HG03432 (cell line): ENCODE data around the gene PPP1R14D.
"Not testable (repeated sequence)": the region's sequence is repeated elsewhere in the genome, so short reads cannot be mapped to it uniquely, and the experiment has no call there.

ENCODE experiments used
- ATAC-seq: cut with Tn5 transposase; IDR thresholded peaks from one replicate; pipeline ENCODE4 v1.9.1; 2021; ENCODE audit warnings: mild to moderate bottlenecking, moderate library complexity; ENCODE audit not compliant: unreplicated experiment

PPP1R14D gene, protein sequence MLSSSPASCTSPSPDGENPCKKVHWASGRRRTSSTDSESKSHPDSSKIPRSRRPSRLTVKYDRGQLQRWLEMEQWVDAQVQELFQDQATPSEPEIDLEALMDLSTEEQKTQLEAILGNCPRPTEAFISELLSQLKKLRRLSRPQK

DNA sequence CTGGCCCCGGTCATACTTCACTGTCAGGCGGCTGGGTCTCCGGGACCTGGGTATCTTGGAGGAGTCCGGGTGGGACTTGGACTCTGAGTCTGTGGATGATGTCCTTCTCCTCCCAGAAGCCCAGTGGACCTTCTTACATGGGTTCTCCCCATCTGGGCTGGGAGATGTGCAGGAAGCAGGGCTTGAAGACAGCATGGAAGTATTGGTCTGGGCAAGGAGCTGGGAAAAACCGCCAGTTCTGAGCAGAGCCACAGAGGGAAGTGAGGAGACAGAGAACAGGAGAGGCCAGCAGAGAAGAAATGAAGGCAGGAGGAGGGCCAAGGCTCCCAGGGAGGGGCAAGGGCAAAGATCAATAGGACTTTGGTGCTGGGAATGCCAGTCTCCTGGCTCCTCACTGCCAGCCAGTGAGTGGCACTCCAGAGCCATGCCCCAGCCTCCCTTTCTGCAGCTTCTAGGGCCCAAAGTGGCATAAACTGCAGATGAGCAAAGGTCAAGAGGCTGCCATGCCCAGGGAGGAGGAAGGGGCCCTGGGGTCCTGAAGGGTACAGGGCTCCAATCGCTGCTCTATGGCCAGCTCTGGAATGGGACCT is at the start of gene PPP1R14D:
TSS of gene PPP1R14D (minus strand) at position 262 of the 590 bp plus-strand sequence. CDS start at position 195, 67 bp downstream.
- no peak for ATAC-seq

DNA sequence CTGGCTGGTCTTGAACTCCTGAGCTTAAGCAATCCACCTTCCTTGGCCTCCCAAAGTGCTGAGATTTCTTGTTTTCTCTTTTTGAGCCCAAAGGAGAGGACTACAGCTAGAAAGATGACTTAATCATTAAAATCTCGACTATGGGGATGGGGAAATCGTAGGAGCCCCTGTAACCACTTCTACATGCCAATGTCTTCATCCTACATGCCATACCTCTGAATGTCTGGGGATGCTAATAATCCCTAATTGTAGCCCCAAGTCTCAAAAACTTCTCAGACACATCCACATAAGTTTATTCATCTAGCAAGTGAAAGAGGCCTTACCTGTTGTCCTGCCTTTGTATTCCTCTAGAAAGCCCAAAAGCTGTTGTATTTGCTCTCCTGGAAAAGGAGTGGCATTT is 49.2 kb upstream of the PPP1R14D start:
- no peak for ATAC-seq

DNA sequence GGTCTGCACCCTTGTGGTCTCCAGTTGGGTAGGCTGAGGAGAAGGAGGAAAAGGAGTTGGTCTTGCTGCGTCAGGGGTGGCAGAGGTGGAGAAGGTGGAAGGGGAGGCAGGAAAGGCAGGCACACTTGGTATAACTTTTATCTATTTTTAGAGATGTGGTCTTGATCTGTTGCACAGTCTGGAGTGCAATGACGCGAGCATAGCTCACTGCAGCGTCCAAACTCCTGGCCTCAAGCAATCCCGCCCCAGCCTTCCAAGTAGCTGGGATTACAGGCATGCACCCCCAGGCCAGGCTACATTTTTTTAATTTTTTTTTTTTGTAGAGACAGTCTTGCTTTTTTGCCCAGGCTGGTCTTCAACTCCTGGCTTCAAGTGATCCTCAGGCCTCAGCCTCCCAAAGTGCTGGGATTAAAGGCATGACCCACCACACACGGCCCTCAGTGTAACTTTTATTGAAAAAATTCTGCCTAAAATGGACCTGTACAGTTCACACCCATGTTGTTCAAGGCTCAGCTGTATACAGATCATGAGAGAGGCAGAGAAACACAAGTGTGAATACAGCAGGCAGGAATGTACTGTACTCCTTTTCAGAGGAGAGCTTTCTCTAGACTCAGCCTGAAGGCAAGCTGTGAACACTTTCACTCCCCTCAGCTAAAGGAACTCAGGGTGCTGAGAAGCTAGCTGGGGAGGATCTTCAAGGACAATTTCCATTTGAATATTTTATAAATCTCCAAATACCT is 47.7 kb upstream of the PPP1R14D start:
- ATAC-seq = no peak

DNA sequence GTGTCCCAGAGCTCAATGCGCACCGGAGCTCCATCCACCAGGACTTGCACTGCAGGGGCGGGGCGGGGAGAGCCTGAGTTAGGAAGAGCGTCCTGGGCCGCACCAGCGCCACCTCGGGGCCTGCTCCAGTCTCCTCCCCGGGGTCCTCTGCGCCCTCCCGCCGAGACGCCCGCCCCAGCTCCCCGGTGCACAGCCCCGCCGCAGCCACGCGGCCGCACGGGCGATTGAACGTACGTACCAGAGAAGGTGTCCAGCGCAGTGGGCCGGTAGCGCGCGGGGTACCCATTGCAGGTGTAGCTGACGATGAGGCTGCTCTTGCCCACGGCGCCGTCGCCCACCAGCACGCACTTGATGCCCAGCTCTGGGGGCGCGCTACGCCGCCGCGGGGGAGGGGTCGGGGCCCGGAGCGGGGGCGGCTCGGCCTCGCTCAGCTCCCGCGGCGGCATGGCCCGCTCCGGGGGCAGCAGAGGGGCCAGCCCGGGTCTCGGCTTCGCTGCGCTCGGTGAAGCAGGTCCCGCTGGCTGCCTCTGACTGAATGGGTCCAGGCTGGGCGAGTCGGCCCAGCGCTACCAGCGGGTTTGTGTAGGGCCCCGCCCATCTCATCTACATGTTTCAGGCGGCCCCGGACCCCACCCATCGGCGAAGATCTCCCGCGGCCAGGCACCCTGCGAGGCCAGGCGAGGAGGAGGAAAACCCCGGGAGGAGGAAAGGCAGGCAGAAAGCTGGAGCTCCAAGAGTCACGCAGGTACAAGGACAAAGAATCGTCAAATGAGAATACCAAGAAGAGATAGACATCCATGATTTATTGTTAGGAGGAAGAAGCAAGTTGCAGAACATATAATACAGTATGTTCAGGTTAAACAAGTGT is 45.4 kb upstream of the PPP1R14D start, which contains the start of gene RHOV:
TSS of gene RHOV (minus strand) at position 541 of the 868 bp plus-strand sequence. CDS start at position 446, 95 bp downstream.
- ATAC-seq = peak; percentile 73

DNA sequence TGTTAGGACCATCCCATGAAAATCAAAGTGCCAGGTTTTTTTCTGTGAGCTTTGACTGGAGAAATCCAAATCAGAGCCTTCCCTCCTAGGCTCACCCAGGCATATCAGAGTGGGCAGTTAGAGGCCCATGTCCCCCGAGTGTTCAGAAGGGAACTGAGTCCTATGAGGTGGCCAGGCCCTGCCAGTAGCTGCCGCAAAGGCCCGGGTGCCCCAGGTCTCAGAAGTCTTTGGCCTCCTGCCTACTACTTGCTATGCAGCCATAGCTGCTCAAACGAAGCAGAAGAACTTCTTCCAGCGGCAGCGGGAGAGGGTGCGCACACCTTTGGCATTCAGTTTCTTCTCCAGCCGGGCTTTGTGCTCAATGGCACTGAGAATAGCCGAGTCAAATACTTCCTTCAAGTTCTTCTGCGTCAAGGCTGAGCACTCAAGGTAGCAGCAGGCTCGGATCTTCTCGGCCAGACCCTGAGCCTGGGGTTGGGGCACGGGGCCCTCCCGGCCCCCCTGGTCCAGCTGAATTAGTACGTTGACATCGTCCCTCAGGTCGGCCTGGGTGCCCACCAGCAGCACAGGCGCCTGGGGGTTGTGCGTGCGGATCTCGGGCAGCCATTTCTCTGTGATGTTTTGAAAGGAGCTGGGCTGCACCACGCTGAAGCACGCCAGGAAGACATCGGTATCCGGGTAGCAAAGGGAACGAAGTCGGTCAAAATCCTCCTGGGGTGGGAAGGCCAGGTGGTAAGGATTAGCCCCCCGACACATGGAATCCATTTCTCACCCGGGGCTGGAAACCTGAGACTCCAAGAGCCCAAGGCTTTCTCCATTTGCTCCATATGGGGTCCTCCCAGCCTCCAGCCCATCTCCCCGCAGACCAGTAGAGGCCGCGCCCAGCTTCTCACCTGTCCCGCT is 44.5 kb upstream of the PPP1R14D start:
- no peak for ATAC-seq

DNA sequence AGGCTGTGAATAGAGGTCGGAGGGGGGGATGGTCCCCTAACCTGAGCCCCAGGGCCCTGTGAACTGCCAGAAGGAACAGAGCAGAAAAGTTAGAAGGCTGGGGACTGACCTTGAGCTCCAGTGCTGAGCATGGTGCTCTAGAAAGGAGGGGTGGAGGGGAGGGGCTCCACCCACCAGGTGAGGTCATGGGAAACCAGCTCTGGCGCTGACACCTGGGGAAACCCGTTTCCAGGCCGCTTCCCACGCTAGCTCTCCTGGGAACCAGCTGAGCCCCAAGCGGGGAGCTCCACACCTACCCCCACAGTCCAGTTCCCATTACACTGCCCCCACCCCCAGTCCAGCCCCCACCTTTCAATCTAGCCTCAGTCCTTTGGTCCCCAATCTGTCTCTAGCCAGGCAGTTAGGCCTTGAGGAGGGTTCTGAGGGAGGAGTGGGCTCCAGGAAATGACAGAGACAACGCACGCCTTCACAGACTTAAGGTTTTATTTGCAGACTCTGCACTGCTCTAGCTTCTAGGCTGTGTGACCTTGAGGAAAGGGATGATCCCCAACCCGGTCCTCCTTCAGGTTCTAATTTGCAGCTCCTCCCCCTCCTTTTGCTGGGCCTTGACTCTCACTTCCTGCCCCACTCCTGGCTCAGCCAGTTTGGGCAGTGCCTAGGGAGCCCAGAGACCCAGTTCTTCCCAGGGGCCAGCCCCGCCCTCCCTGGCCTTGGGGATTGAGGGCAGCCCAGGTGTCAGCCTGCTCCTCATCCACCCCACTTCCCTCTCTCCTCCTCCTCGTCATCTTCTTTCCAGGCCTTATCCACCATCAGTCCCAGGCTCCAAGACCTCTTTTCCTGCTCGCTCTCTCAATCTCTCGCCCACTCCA is 43.5 kb upstream of the PPP1R14D start:
- peak; percentile 34 for ATAC-seq

DNA sequence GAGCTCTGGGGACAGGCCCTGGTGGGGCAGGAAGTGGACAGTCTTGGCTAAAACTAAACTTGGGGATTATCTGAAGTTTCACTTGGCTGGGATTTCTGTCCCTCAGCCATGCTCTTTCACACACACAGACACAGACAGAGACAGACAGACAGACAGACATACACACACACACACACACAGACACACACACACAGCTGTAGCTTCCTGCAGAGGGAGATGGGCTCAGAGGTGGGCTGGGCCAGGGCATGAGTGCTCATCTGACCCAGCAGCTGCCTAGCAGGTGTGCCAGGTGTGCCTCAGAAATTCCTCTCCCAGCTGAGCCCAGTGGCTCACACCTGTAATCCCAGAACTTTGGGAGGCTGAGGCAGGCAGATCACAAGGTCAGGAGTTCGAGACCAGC is 42.2 kb upstream of the PPP1R14D start:
- no peak for ATAC-seq

DNA sequence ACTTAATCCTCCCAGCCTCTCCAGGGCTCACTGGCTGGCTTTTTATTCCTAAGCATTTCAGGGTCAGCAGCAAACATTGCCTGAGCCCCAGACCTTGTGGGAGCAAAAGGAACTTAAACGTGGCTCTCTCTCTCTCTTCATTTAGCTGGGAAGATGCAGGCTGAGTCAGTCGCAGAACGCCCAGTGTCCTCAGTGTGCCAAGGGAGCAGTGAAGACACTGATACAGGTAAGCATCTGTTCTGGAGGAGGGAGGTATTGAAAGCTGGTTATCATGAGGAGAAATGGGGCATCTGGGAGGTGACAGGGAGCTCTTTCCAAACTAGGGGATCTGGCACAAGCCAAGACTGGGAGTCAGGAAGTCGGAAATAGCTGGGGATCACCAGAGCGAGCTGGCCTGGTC is 41.2 kb upstream of the PPP1R14D start:
- ATAC-seq = no peak

DNA sequence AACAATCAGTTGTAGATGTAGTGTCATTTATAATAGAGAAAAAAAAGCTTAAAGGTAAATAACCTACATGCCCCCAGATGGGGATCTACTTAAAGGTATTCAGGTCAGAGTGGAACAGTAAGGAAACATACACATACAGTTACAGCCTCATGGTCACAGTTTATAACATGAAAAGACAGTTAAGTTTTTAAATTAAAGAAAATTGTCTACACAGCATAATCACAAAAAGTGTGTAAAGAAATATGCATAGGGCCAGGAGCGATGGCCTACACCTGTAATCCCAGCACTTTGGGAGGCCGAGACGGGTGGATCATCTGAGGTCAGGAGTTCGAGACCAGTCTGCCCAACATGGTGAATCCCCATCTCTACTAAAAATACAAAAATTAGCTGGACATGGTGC is 38.7 kb upstream of the PPP1R14D start:
- no peak for ATAC-seq

DNA sequence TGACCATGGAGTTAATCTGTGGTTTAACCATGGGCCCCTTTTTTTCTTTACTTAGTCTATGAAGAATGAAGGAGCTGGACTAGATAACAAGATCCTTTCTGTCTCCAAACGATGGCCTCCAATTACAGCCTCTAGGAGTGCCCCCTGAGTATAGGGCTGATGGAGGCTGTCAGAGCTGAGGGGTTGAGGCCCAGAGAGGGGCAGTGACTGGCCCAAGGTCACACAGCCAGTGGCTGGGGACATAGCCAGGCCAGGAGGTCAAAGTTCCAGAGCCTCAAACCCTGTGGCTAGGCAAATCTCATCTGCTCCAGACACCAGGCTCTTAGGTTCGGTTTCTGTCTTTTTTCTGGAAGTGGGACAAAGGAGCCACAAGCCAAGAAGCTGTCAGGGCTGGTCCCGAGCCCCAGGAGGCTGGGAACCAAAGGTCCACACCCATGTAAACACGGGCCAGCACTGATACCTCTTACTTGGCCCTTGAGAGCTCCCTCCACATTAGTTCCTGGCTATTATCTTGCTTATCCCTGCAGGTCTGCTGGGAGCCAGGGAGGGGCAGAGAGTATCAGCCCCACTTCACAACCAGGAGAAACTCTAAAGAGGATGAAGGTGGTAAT is 35.3 kb upstream of the PPP1R14D start:
- no peak for ATAC-seq

DNA sequence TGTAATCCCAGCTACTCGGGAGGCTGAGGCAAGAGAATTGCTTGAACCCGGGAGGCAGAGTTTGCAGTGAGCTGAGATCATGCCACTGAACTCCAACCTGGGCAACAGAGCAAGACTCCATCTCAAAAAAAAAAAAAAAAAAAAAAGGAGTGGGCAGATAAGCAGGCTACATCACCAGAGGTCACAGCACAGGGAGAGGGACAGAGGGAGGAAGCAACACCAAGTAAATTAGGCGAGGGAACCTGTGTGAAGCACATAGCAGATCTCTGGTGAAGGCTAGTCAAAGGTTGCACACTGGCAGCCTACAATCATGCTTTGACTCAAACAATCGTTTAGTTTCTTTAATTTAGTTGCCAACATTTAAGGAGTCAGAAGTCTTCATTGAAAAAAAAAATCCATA is 32.6 kb upstream of the PPP1R14D start:
- ATAC-seq = not testable (repeated sequence)

DNA sequence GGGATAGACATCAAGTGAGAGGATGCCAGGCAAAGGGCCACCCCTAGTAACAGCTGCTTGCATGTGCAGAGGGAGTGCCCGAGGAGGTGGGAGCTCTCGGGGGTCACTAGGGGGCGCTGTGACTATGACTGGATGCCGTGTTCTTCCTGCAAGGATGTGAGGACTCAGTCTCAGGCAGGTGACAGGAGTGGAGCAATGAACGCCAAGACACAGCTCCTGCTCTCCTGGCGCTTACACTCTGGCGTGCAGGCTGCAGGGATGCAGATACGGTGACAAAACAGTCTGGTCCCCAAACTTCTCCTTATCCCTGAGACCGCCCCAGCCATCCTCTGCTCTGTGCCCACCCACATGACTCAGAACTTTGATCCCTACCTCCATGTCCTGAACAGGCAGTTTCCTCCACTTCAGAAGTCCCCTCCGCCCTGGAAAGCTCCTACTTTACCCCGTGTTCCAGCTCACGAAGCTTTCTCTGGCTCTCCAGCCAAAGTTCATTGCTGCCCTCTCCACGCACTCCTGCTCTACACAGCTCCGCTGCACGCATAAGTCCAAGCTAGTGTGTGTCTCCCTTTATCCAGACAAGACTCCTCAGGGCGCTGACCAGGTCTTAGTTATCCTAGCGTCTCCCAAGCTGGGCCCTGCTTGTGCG is 30.8 kb upstream of the PPP1R14D start:
- peak; percentile 78 for ATAC-seq

DNA sequence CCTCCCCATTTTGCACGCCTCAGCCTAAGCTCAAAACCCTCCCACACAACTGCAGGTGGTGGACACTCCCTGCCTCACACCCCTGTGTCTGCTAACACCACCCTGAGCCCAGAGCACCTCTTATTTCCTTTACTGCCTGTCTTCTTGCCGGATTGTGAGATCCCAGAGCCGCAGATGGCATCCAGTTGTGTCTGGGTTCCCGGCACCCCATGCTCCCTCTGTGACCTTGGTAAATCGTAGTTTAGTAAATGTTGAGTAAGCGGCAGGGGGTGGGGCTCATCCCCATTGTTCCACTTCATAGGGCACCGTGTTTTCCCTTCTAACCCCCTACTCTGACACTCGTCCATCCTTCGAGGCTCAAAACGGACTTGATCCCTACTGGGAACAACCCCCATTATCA is 30.2 kb upstream of the PPP1R14D start:
- ATAC-seq = no peak

DNA sequence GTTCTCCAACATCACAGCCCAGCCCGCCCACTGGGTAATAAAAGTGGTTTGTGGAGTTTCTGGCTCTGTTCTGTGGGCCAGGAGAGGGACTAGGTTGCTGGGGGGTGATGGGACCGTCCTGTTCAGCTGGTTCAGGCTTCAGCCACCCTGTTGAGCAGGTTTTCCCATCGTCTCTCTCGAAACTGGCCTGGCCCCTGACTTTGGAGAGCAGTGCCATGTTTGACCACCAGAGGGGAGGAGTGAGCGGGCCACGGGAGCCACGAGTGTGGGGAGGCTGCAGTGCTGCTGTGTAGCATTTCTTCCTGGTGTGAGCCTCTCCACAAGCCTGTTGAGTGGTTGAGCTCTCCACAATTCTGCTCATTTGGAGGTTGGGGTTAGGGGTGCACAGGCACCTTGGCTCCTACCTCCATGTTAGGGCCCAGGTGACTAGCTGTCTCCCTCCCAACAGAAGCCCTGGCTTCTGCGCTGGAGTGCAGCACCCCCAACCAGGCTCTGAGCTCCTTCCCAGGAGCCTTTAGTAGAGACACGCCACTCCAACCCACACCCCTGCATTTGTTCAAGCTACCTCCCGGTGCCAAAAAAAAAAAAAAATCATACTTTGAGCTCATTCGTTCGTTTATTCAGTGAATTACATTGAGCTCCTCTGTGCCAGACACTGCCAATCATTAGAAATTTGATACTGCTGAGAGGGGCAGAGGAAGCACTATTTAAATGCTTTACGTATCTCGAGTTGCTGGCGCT is 29.3 kb upstream of the PPP1R14D start:
- ATAC-seq = peak; percentile 69

DNA sequence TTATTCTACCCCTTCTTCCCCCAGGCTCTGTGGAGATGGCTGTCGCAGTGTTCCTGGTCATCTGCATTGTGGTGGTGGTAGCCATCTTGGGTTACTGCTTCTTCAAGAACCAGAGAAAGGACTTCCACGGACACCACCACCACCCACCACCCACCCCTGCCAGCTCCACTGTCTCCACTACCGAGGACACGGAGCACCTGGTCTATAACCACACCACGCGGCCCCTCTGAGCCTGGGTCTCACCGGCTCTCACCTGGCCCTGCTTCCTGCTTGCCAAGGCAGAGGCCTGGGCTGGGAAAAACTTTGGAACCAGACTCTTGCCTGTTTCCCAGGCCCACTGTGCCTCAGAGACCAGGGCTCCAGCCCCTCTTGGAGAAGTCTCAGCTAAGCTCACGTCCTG is 28.2 kb upstream of the PPP1R14D start:
- no peak for ATAC-seq

DNA sequence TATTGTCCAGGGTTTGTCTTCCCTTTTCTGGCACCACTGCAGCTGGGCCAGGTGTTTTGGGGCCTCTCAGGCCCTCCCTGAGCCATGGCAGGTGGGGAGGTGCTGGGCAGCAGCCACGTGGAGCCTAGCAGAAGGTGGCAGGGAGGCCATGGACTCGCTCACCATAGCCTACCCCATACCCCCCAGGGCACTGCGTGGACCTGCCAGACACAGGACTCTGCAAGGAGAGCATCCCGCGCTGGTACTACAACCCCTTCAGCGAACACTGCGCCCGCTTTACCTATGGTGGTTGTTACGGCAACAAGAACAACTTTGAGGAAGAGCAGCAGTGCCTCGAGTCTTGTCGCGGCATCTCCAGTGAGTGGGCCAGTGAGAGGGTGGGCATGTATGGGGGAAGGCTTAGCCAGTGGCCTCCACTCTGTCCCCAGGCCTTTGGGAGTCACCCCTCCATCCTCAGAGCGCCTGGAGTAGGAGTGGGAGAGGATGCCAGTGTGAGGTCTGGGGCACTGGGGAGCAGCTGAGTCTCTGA is 27.3 kb upstream of the PPP1R14D start:
- ATAC-seq = no peak

DNA sequence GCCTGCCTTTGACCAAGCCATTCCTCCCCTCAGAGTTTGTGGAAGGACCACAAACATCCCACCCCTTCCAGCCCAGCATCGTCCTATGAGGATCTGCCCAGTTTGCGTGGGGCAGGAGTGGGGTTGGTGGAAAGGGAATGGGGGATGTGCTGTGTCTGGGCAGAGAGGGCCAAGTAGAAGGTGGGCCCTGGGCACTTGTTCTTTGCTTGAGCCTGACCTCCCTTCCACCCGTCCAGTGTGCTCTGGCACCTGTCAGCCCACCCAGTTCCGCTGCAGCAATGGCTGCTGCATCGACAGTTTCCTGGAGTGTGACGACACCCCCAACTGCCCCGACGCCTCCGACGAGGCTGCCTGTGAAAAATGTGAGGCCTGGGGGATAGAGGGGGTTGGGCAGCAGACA is 25.7 kb upstream of the PPP1R14D start:
- ATAC-seq = no peak
